Neuronal stem cell (in vitro differentiated cells): ENCODE results near the gene PDE11A.

ENCODE experiments used
- DNase-seq: peaks from one replicate; pipeline ENCODE4 v3.0.0-alpha.2; 2013; ENCODE audit warnings: low spot score
- H2AFZ ChIP-seq: one replicate; pipeline ENCODE4 v1.6.1; 2013; ENCODE audit warnings: mild to moderate bottlenecking, low read length, inconsistent platforms
- H2AK5ac ChIP-seq: 2 replicates; pipeline ENCODE4 v1.6.1; 2013; ENCODE audit warnings: low read depth, mild to moderate bottlenecking, inconsistent platforms, low read length, moderate library complexity, mixed read lengths
- H2BK120ac ChIP-seq: 2 replicates; pipeline ENCODE4 v1.6.1; 2013; ENCODE audit warnings: low read depth, mild to moderate bottlenecking, inconsistent platforms, low read length, moderate library complexity, mixed read lengths
- H2BK12ac ChIP-seq: one replicate; pipeline ENCODE4 v1.6.1; 2013; ENCODE audit warnings: low read length, inconsistent platforms
- H2BK15ac ChIP-seq: 2 replicates; pipeline ENCODE4 v1.6.1; 2013; ENCODE audit warnings: mild to moderate bottlenecking, low read length, inconsistent platforms, mixed read lengths
- H2BK5ac ChIP-seq: one replicate; pipeline ENCODE4 v1.6.1; 2013; ENCODE audit warnings: inconsistent platforms, mild to moderate bottlenecking, low read length, moderate library complexity
- H3K14ac ChIP-seq: one replicate; pipeline ENCODE4 v1.6.1; 2013; ENCODE audit warnings: low read length, inconsistent platforms
- H3K18ac ChIP-seq: 2 replicates; pipeline ENCODE4 v1.6.1; 2013; ENCODE audit warnings: low read length, inconsistent platforms
- H3K23ac ChIP-seq: 2 replicates; pipeline ENCODE4 v1.6.1; 2013; ENCODE audit warnings: low read depth, mild to moderate bottlenecking, mixed read lengths, low read length, inconsistent platforms; ENCODE audit not compliant: poor library complexity
- H3K27ac ChIP-seq: replicated peaks from 3 replicates; pipeline ENCODE4 v1.5.1; 2013; ENCODE audit warnings: low read length, inconsistent platforms
- H3K27me3 ChIP-seq, 3 experiments: 2 replicates each; pipeline ENCODE4 v1.6.1; 2013; ENCODE audit warnings: low read length in 3 of 3, mild to moderate bottlenecking in 2 of 3, inconsistent platforms in 1 of 3, low read depth in 1 of 3, mixed read lengths in 1 of 3, moderate library complexity in 1 of 3; ENCODE audit not compliant: control insufficient read depth in 3 of 3, insufficient read depth in 3 of 3
- H3K36me3 ChIP-seq, 2 donors: replicated peaks in 1 of 2; 2 replicates each; pipeline ENCODE4 v1.6.1; 2013; ENCODE audit warnings: low read length in 2 of 2; ENCODE audit not compliant: control insufficient read depth in 2 of 2, insufficient read depth in 2 of 2
- H3K4ac ChIP-seq: 2 replicates; pipeline ENCODE4 v1.6.1; 2013; ENCODE audit warnings: inconsistent platforms, mild to moderate bottlenecking, low read length, moderate library complexity
- H3K4me1 ChIP-seq, 2 donors: 1 replicate in 1 of 2; 2 replicates in 1 of 2; pipeline ENCODE4 v1.6.1; 2013; ENCODE audit warnings: low read length in 2 of 2, low read depth in 1 of 2; ENCODE audit not compliant: control insufficient read depth in 2 of 2, insufficient read depth in 1 of 2
- H3K4me2 ChIP-seq: one replicate; pipeline ENCODE4 v1.6.1; 2013; ENCODE audit warnings: mild to moderate bottlenecking, low read length, inconsistent platforms; ENCODE audit not compliant: insufficient read depth, poor library complexity, severe bottlenecking
- H3K4me3 ChIP-seq, 2 donors: 2 replicates each; pipeline ENCODE4 v1.5.1; 2013; ENCODE audit warnings: low read length in 2 of 2, mild to moderate bottlenecking in 2 of 2, inconsistent platforms in 1 of 2, moderate library complexity in 1 of 2
- H3K79me1 ChIP-seq: one replicate; pipeline ENCODE4 v1.6.1; 2013; ENCODE audit warnings: low read depth, mild to moderate bottlenecking, inconsistent platforms, low read length, moderate library complexity
- H3K9ac ChIP-seq: one replicate; pipeline ENCODE4 v1.6.1; 2013; ENCODE audit warnings: mild to moderate bottlenecking, low read depth, low read length, inconsistent platforms; ENCODE audit not compliant: poor library complexity
- H3K9me3 ChIP-seq, 2 donors: replicated peaks in 1 of 2; 2 replicates each; pipeline versions ENCODE3 to v1.6.1; 2013; ENCODE audit warnings: low read length in 2 of 2, mild to moderate bottlenecking in 2 of 2, inconsistent platforms in 1 of 2, low read depth in 1 of 2, mixed read lengths in 1 of 2, moderate library complexity in 1 of 2; ENCODE audit not compliant: control insufficient read depth in 2 of 2, insufficient read depth in 1 of 2
- H4K8ac ChIP-seq: one replicate; pipeline ENCODE4 v1.6.1; 2013; ENCODE audit warnings: low read depth, mild to moderate bottlenecking, inconsistent platforms, low read length, moderate library complexity
- H4K91ac ChIP-seq: one replicate; pipeline ENCODE4 v1.6.1; 2013; ENCODE audit warnings: low read length, low read depth, mild to moderate bottlenecking, inconsistent platforms; ENCODE audit not compliant: poor library complexity
- WGBS, 2 donors: extraction: QIAGEN DNeasy Blood & Tissue Kit; methylation state at CpG; one replicate each; pipeline ENCODE4 v1.1.7; 2013; ENCODE audit warnings: missing lambda C conversion rate in 2 of 2, mixed read lengths in 1 of 2; ENCODE audit not compliant: insufficient read length in 2 of 2, insufficient replicate concordance in 1 of 2; ENCODE audit errors: extremely low coverage in 2 of 2; 5-methylcytosine and 5-hydroxymethylcytosine counted together

PDE11A gene

GRCh38 chr2:178005756-178006155, 66.8 kb downstream of the PDE11A start:
- no peaks in the 10 kb centered on the region for H3K36me3 ChIP-seq
- H3K4ac ChIP-seq = no peak overlapping the region
- no peaks in the 10 kb centered on the region for H3K9me3 ChIP-seq
- no peak overlapping the region for H3K4me3 ChIP-seq
- no peak overlapping the region for H3K4me2 ChIP-seq
- no peaks in the 10 kb centered on the region for H3K79me1 ChIP-seq
- no peak overlapping the region for H2AK5ac ChIP-seq
- no peak overlapping the region for H3K18ac ChIP-seq
- H3K23ac ChIP-seq = no peak overlapping the region
- DNase-seq = no peak
- no peak overlapping the region for H4K91ac ChIP-seq
- no peak overlapping the region for H2BK120ac ChIP-seq
- no peak overlapping the region for H2BK12ac ChIP-seq
- H2AFZ ChIP-seq = no peak overlapping the region
- no peak overlapping the region for H3K14ac ChIP-seq
- H4K8ac ChIP-seq = no peak overlapping the region
- H2BK5ac ChIP-seq = no peak overlapping the region
- H3K27me3 ChIP-seq = no peaks in the 10 kb centered on the region
- H3K27ac ChIP-seq = no peak overlapping the region
- H2BK15ac ChIP-seq = no peak overlapping the region
- H3K9ac ChIP-seq = no peak overlapping the region
- H3K4me1 ChIP-seq = no peaks in the 10 kb centered on the region

GRCh38 chr2:178002038-178002437, 70.5 kb downstream of the PDE11A start:
- no peak overlapping the region for H3K4me2 ChIP-seq
- H3K36me3 ChIP-seq = no peaks in the 10 kb centered on the region
- no peak overlapping the region for H2BK5ac ChIP-seq
- no peaks in the 10 kb centered on the region for H3K9me3 ChIP-seq
- H4K8ac ChIP-seq = no peak overlapping the region
- no peak overlapping the region for H3K18ac ChIP-seq
- no peak overlapping the region for H3K9ac ChIP-seq
- H2AK5ac ChIP-seq = no peak overlapping the region
- no peaks in the 10 kb centered on the region for H3K27me3 ChIP-seq
- no peak overlapping the region for H3K27ac ChIP-seq
- H2BK15ac ChIP-seq = no peak overlapping the region
- no peak overlapping the region for H3K4me3 ChIP-seq
- H2BK12ac ChIP-seq = no peak overlapping the region
- H4K91ac ChIP-seq = no peak overlapping the region
- H3K14ac ChIP-seq = no peak overlapping the region
- H3K23ac ChIP-seq = no peak overlapping the region
- H2AFZ ChIP-seq = no peak overlapping the region
- no peak overlapping the region for H2BK120ac ChIP-seq
- no peaks in the 10 kb centered on the region for H3K4me1 ChIP-seq
- DNase-seq = no peak
- no peak overlapping the region for H3K4ac ChIP-seq
- no peaks in the 10 kb centered on the region for H3K79me1 ChIP-seq

GRCh38 chr2:177998996-177999395, 73.6 kb downstream of the PDE11A start:
- no peak for DNase-seq
- H3K79me1 ChIP-seq = no peaks in the 10 kb centered on the region
- H2BK12ac ChIP-seq = no peak overlapping the region
- H4K8ac ChIP-seq = no peak overlapping the region
- H2BK120ac ChIP-seq = no peak overlapping the region
- no peaks in the 10 kb centered on the region for H3K4me1 ChIP-seq
- no peak overlapping the region for H3K4me2 ChIP-seq
- H2AFZ ChIP-seq = no peak overlapping the region
- H2BK5ac ChIP-seq = no peak overlapping the region
- H3K14ac ChIP-seq = no peak overlapping the region
- H2BK15ac ChIP-seq = no peak overlapping the region
- no peak overlapping the region for H3K9ac ChIP-seq
- H3K27me3 ChIP-seq = no peaks in the 10 kb centered on the region
- H2AK5ac ChIP-seq = no peak overlapping the region
- no CpG with 5 or more reads among the region's 4 CpGs for WGBS, 2 donors
- H4K91ac ChIP-seq = no peak overlapping the region
- H3K36me3 ChIP-seq = no peaks in the 10 kb centered on the region
- no peak overlapping the region for H3K18ac ChIP-seq
- no peak overlapping the region for H3K4ac ChIP-seq
- H3K9me3 ChIP-seq = no peaks in the 10 kb centered on the region
- H3K23ac ChIP-seq = no peak overlapping the region
- no peak overlapping the region for H3K27ac ChIP-seq
- H3K4me3 ChIP-seq = no peak overlapping the region

DNA sequence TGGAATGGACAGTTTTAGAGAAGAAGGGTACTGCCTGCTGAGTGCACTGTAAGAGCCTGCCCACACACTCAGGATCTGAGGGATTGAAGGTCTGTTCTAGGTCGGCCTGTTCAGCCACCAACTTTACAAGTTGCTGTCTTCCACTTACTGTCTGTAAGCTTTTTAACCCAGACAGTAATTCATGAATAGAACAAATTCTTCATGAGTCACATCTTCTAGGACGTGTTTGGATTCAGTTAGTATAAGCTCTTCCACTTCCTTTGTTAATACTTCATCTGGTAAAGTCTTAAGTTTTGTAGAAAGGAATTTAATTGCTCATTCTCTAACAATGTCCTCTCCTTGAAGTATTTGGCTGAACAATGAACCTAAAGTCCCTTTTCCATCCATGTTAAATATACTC, 74.6 kb downstream of the PDE11A start:
- no peak overlapping the region for H3K4me3 ChIP-seq
- H2BK15ac ChIP-seq = no peak overlapping the region
- H3K4ac ChIP-seq = no peak overlapping the region
- no peak overlapping the region for H3K23ac ChIP-seq
- H4K91ac ChIP-seq = no peak overlapping the region
- H3K4me1 ChIP-seq = no peaks in the 10 kb centered on the region
- H3K27me3 ChIP-seq = no peaks in the 10 kb centered on the region
- no peak for DNase-seq
- H3K4me2 ChIP-seq = no peak overlapping the region
- H3K14ac ChIP-seq = no peak overlapping the region
- H3K18ac ChIP-seq = no peak overlapping the region
- no peak overlapping the region for H4K8ac ChIP-seq
- H2BK120ac ChIP-seq = no peak overlapping the region
- H2AK5ac ChIP-seq = no peak overlapping the region
- H3K79me1 ChIP-seq = no peaks in the 10 kb centered on the region
- H3K9ac ChIP-seq = no peak overlapping the region
- WGBS, 2 donors = no CpG with 5 or more reads among the region's 2 CpGs
- H3K27ac ChIP-seq = no peak overlapping the region
- no peaks in the 10 kb centered on the region for H3K36me3 ChIP-seq
- H2BK5ac ChIP-seq = no peak overlapping the region
- H3K9me3 ChIP-seq = no peaks in the 10 kb centered on the region
- no peak overlapping the region for H2AFZ ChIP-seq
- no peak overlapping the region for H2BK12ac ChIP-seq
